Measurements from ENCODE around the gene EFCAB8. TPM values are rescaled to one million over a fixed set of nuclear protein-coding genes. Genes with fewer than 3 reads are reported as not detected.

EFCAB8 gene
- total RNA-seq, 4 donors from 2014 or later: 0.13 to 0.78 TPM; not detected in 2

DNA sequence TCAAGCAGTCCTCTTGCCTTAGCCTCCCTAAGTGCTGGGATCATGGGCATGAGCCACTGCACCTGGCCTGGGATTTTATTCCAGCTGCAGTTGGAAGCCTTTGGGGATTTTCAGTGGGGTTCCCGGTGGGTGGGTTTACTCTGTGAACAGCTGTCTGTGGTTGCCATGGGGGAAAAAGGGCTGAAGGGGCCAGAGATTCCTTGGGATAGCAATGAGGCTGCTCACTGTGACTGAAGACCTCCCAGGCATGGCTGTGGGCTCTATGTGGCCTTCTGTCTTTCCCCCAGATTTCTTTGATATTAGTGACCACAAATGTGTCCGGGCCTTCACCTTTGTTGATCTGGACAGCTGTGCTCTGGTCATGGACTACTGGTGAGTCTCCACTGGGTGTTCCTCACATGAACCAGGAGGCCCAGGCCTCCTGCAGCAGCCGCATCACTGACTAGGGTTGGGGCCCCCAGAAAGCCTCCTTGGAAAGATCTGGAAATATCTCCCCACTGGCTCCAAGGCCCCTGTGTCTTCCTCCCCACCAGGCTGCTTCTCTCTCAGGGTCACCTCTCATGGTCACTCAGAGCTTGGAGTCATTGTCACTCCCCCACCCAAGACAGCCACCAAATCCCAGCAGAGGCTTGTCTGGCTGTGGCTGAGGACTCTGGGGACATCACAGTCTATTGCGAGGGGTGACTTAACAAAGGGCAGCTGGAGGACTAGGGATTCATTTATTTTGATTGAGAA lies 33.4 kb downstream of the EFCAB8 start:
- Histone ChIP-seq H3K4me3 (no peak overlapping the region), H3K9me3 (no peaks in the 10 kb centered on the region), H3K36me3 (no peaks in the 10 kb centered on the region), H3K27ac (no peak overlapping the region), H3K27me3 (no peaks in the 10 kb centered on the region), H3K4me1 (no peaks in the 10 kb centered on the region)
- no peak for TF ChIP-seq POLR2AphosphoS5 (IDR thresholded peaks at IDR 0.05)
- TF ChIP-seq, protein P1, sequence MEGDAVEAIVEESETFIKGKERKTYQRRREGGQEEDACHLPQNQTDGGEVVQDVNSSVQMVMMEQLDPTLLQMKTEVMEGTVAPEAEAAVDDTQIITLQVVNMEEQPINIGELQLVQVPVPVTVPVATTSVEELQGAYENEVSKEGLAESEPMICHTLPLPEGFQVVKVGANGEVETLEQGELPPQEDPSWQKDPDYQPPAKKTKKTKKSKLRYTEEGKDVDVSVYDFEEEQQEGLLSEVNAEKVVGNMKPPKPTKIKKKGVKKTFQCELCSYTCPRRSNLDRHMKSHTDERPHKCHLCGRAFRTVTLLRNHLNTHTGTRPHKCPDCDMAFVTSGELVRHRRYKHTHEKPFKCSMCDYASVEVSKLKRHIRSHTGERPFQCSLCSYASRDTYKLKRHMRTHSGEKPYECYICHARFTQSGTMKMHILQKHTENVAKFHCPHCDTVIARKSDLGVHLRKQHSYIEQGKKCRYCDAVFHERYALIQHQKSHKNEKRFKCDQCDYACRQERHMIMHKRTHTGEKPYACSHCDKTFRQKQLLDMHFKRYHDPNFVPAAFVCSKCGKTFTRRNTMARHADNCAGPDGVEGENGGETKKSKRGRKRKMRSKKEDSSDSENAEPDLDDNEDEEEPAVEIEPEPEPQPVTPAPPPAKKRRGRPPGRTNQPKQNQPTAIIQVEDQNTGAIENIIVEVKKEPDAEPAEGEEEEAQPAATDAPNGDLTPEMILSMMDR (IDR thresholded peaks at IDR 0.05): no peak
- no peak for TF ChIP-seq POLR2A (IDR thresholded peaks at IDR 0.05)
- no peak for TF ChIP-seq EP300 (IDR thresholded peaks at IDR 0.05)
- no peak for ATAC-seq
- 83% methylated on average over 1 of the region's 4 CpGs; no CpG with 5 or more reads in 1 of the 2 donors for WGBS, 2 donors (ENCODE audit: low coverage in 1 of 2)

DNA sequence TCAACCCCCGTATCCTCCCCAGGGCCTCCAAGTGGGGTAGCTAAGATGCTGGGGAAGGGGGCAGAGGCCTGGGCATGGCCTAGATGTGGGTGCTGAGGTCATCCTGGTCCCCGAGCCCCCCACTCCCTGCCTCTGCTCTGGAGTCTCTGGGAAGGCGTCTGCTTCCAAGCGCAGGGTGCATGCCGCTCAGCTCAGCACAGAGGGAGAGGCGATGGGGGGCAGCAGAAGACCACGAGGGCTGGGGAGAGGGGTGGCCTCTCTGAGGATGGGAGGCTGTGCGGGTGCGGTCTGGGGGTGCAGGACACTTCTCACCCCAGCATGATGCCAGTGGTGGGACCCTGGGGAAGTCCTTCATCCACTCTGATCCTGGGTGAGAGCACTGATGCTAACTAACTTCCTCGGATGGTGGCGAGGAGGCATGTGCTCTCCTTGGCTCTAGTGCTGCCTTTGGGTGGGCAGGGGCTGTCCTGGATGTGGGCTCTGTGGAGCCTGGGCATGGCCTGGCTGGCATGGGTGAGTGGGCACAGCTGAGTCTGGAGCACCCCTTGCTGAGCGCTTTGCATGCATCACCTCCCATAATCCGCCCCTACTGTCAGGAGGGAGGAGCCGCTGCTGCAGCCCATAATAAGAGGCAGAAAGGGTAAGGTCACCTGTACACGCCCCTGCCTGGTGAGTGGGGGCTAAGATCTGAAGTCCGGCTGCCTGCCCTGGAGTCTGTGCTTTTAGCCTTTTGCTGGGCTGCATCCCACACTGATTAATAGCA lies 34.7 kb downstream of the EFCAB8 start:
- Histone ChIP-seq H3K27ac (no peak overlapping the region), H3K4me3 (no peak overlapping the region)
- WGBS, 2 donors (ENCODE audit: low coverage in 1 of 2): 88% methylated on average over 4 of the region's 16 CpGs; no CpG with 5 or more reads in 1 of the 2 donors

DNA sequence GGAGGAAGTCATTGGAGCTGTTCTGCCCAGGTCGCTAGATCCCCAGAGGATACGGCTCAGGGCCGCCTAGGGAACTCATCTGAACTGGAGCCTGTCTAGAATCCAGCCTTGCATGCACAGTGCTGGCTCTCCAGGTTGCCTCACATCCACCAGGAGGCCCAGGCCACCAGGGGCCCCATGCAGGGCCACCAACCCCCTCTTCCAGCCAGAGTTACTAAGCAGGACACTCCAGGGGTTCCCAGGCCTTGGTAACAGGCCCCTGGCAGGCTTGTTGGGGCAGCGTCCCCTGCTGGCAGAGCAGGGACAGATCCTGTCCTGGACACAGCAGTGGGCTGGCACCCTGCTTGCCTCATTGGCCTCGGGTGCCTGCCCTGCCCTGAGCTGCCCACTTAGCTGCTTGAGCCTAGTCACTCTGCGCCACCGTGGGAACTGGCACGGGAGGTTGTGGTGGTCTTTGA lies 35.3 kb downstream of the EFCAB8 start:
- no peaks in the 10 kb centered on the region for H3K27me3 ChIP-seq
- H3K27ac ChIP-seq: no peak overlapping the region
- TF ChIP-seq, protein P1 (IDR thresholded peaks at IDR 0.05): peak in 1 of 4 experiments; percentile 16
- TF ChIP-seq POLR2A (IDR thresholded peaks at IDR 0.05) (no peak), EP300 (IDR thresholded peaks at IDR 0.05) (no peak), POLR2AphosphoS5 (IDR thresholded peaks at IDR 0.05) (no peak)
- no peak overlapping the region for H3K4me3 ChIP-seq
- no peaks in the 10 kb centered on the region for H3K4me1 ChIP-seq
- no peaks in the 10 kb centered on the region for H3K9me3 ChIP-seq
- WGBS, 2 donors (ENCODE audit: low coverage in 1 of 2): no CpG with 5 or more reads among the region's 8 CpGs
- H3K36me3 ChIP-seq: no peaks in the 10 kb centered on the region
- ATAC-seq: no peak

More for the DNA sequence above, 34.7 kb downstream of the EFCAB8 start:
- H3K4me1 ChIP-seq: no peaks in the 10 kb centered on the region
- H3K36me3 ChIP-seq: no peaks in the 10 kb centered on the region
- ATAC-seq: no peak
- TF ChIP-seq POLR2A (IDR thresholded peaks at IDR 0.05) (no peak), POLR2AphosphoS5 (IDR thresholded peaks at IDR 0.05) (no peak), EP300 (IDR thresholded peaks at IDR 0.05) (no peak)
- TF ChIP-seq, protein P1 (IDR thresholded peaks at IDR 0.05): no peak
- H3K9me3 ChIP-seq: no peaks in the 10 kb centered on the region
- no peaks in the 10 kb centered on the region for H3K27me3 ChIP-seq

DNA sequence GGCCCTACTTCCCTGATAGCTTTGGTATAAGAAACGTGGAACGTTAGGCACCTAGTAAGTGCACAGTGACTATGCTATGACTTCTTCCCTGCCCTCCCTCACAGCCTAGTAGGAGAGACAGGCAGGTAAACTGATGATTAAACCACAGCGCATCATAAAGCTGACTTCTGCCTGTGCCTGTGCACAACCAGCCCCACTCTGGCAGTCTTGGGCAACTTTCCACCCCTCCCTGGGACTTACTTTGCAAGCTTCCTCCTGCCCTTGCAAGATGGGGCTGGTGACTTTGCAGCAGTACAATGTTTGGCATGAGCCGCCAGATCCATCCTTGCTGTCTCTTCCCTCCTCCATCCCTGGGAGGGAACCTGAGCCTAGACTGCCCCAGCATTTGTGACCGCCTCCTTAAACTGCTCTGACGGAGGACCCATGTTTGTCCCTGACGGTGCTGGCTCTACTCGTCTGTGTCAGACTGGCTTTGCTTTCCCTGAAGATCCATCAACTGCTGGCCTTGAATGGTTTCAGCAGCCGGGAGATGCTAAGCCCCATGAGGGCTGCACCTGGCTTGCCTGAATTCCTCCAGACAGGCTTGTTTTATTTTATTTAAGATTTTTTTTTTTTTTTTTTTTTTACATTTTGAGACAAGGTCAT lies 36.1 kb downstream of the EFCAB8 start:
- no peaks in the 10 kb centered on the region for H3K4me1 ChIP-seq

More for the DNA sequence above, 36.1 kb downstream of the EFCAB8 start:
- no peaks in the 10 kb centered on the region for H3K27me3 ChIP-seq
- no peak overlapping the region for H3K27ac ChIP-seq
- TF ChIP-seq POLR2AphosphoS5 (IDR thresholded peaks at IDR 0.05) (no peak), POLR2A (IDR thresholded peaks at IDR 0.05) (no peak), EP300 (IDR thresholded peaks at IDR 0.05) (no peak)
- TF ChIP-seq, protein P1 (IDR thresholded peaks at IDR 0.05): no peak
- 79 to 88% methylated on average over 4 to 6 of the region's 9 CpGs for WGBS, 2 donors (ENCODE audit: low coverage in 1 of 2)
- no peaks in the 10 kb centered on the region for H3K9me3 ChIP-seq
- ATAC-seq: no peak
- no peaks in the 10 kb centered on the region for H3K36me3 ChIP-seq
- no peak overlapping the region for H3K4me3 ChIP-seq
